ENCODE measurements around the gene THAP4.

Gene THAP4

GRCh38 chr2:241582328-241582727 is 54.6 kb downstream of the THAP4 start:
- no peaks in the 10 kb centered on the region for H4K20me1 ChIP-seq (ENCODE audit: insufficient read depth, low read length)
- TF ChIP-seq EZH2phosphoT487 (IDR thresholded peaks at IDR 0.05; ENCODE audit: low read length) (no peak), CTCF (IDR thresholded peaks at IDR 0.05; ENCODE audit: low read length) (no peak), EZH2 (optimal IDR thresholded peaks at IDR 0.05; ENCODE audit: low read depth, low read length) (no peak)
- no peaks in the 10 kb centered on the region for H3K36me3 ChIP-seq (replicated peaks; ENCODE audit: insufficient read depth, low read length)

GRCh38 chr2:241579281-241579680 is 57.7 kb downstream of the THAP4 start:
- Histone ChIP-seq H3K4me3 (ENCODE audit: low read length) (no peak overlapping the region), H3K9me2 (replicated peaks; ENCODE audit: insufficient read depth, low read length) (no peaks in the 10 kb centered on the region), H4K20me1 (ENCODE audit: insufficient read depth, low read length) (no peaks in the 10 kb centered on the region), H3K79me2 (ENCODE audit: low read length) (no peaks in the 10 kb centered on the region), H3K4me2 (ENCODE audit: low read depth, low read length) (no peak overlapping the region), H3K4me1 (ENCODE audit: low read length) (no peaks in the 10 kb centered on the region), H3K27ac (ENCODE audit: low read length) (no peak overlapping the region), H3K9ac (ENCODE audit: low read length) (no peak overlapping the region), H3F3A (ENCODE audit: insufficient read depth, low read length) (no peaks in the 10 kb centered on the region), H3K36me3 (replicated peaks; ENCODE audit: insufficient read depth, low read length) (no peaks in the 10 kb centered on the region), H2AFZ (ENCODE audit: low read length) (no peak overlapping the region), H3K9me3 (replicated peaks; ENCODE audit: insufficient read depth, low read length) (no peaks in the 10 kb centered on the region), H3K27me3 (replicated peaks; ENCODE audit: insufficient read depth, low read length) (no peaks in the 10 kb centered on the region)
- no peak for DNase-seq
- TF ChIP-seq EZH2 (optimal IDR thresholded peaks at IDR 0.05; ENCODE audit: low read depth, low read length) (no peak), EZH2phosphoT487 (IDR thresholded peaks at IDR 0.05; ENCODE audit: low read length) (no peak), CTCF (IDR thresholded peaks at IDR 0.05; ENCODE audit: low read length) (no peak)

More at GRCh38 chr2:241582328-241582727, 54.6 kb downstream of the THAP4 start:
- no peaks in the 10 kb centered on the region for H3F3A ChIP-seq (ENCODE audit: insufficient read depth, low read length)
- H3K27ac ChIP-seq (ENCODE audit: low read length), result no peak overlapping the region
- no peak for DNase-seq
- H3K4me2 ChIP-seq (ENCODE audit: low read depth, low read length), result no peak overlapping the region
- no peak overlapping the region for H2AFZ ChIP-seq (ENCODE audit: low read length)
- no peaks in the 10 kb centered on the region for H3K79me2 ChIP-seq (ENCODE audit: low read length)
- no peaks in the 10 kb centered on the region for H3K27me3 ChIP-seq (replicated peaks; ENCODE audit: insufficient read depth, low read length)
- H3K4me3 ChIP-seq (ENCODE audit: low read length), result no peak overlapping the region
- no peaks in the 10 kb centered on the region for H3K9me3 ChIP-seq (replicated peaks; ENCODE audit: insufficient read depth, low read length)
- no peak overlapping the region for H3K9ac ChIP-seq (ENCODE audit: low read length)
- no peaks in the 10 kb centered on the region for H3K4me1 ChIP-seq (ENCODE audit: low read length)
- H3K9me2 ChIP-seq (replicated peaks; ENCODE audit: insufficient read depth, low read length), result no peaks in the 10 kb centered on the region

GRCh38 chr2:241577413-241578122 is 59.4 kb downstream of the THAP4 start:
- Histone ChIP-seq H4K20me1 (ENCODE audit: insufficient read depth, low read length) (no peaks in the 10 kb centered on the region), H3K4me1 (ENCODE audit: low read length) (no peaks in the 10 kb centered on the region), H3K4me2 (ENCODE audit: low read depth, low read length) (no peak overlapping the region), H3F3A (ENCODE audit: insufficient read depth, low read length) (no peaks in the 10 kb centered on the region), H3K36me3 (replicated peaks; ENCODE audit: insufficient read depth, low read length) (no peaks in the 10 kb centered on the region), H3K9me3 (replicated peaks; ENCODE audit: insufficient read depth, low read length) (no peaks in the 10 kb centered on the region), H3K27ac (ENCODE audit: low read length) (no peak overlapping the region), H3K79me2 (ENCODE audit: low read length) (no peaks in the 10 kb centered on the region), H3K9me2 (replicated peaks; ENCODE audit: insufficient read depth, low read length) (no peaks in the 10 kb centered on the region), H2AFZ (ENCODE audit: low read length) (no peak overlapping the region), H3K27me3 (replicated peaks; ENCODE audit: insufficient read depth, low read length) (no peaks in the 10 kb centered on the region), H3K4me3 (ENCODE audit: low read length) (no peak overlapping the region), H3K9ac (ENCODE audit: low read length) (no peak overlapping the region)
- TF ChIP-seq CTCF (IDR thresholded peaks at IDR 0.05; ENCODE audit: low read length) (no peak), EZH2phosphoT487 (IDR thresholded peaks at IDR 0.05; ENCODE audit: low read length) (no peak), EZH2 (optimal IDR thresholded peaks at IDR 0.05; ENCODE audit: low read depth, low read length) (no peak)
- DNase-seq, result no peak

All from MM.1S (cell line).